Stimulated activated CD8-positive, alpha-beta memory T cell treated with anti-CD3 and anti-CD28 coated beads, Interleukin-7, amount 100 ng/mL, for 1 hour (primary cell): ENCODE measurements around the gene PARD6G.

Experiments used
- DNase-seq, 2 donors: peaks; one replicate each; pipeline ENCODE4 v3.0.0-alpha.2; 2020; ENCODE audit warnings: low read depth in 2 of 2

Gene PARD6G

GRCh38 chr18:80210312-80211083, 36.8 kb downstream of the PARD6G start:
- DNase-seq = no peak

- DNase-seq = no peak
Observed at GRCh38 chr18:80208620-80209019, 38.7 kb downstream of the PARD6G start.

GRCh38 chr18:80205294-80205693, 42.0 kb downstream of the PARD6G start:
- DNase-seq = no peak

- no peak for DNase-seq
Observed at GRCh38 chr18:80204142-80204541, 43.2 kb downstream of the PARD6G start.

GRCh38 chr18:80203249-80203648, 44.1 kb downstream of the PARD6G start:
- DNase-seq = no peak

GRCh38 chr18:80202264-80202998, 44.9 kb downstream of the PARD6G start:
- DNase-seq = no peak

GRCh38 chr18:80201739-80202138, 45.6 kb downstream of the PARD6G start:
- DNase-seq = no peak

GRCh38 chr18:80200932-80201672, 46.2 kb downstream of the PARD6G start:
- no peak for DNase-seq

GRCh38 chr18:80200171-80200931, 47.0 kb downstream of the PARD6G start:
- DNase-seq = no peak

- no peak for DNase-seq
Observed at GRCh38 chr18:80198994-80199748, 48.1 kb downstream of the PARD6G start.

GRCh38 chr18:80198391-80198790, 48.9 kb downstream of the PARD6G start:
- DNase-seq = no peak

- no peak for DNase-seq
Observed at GRCh38 chr18:80197528-80197927, 49.8 kb downstream of the PARD6G start.

GRCh38 chr18:80196528-80197320, 50.6 kb downstream of the PARD6G start:
- no peak for DNase-seq

- DNase-seq = no peak
Observed at GRCh38 chr18:80194874-80195570, 52.3 kb downstream of the PARD6G start.

- DNase-seq = no peak
Observed at GRCh38 chr18:80193701-80194100, 53.6 kb downstream of the PARD6G start.

- DNase-seq = no peak
Observed at GRCh38 chr18:80192653-80193385, 54.5 kb downstream of the PARD6G start.

GRCh38 chr18:80191907-80192652, 55.2 kb downstream of the PARD6G start:
- no peak for DNase-seq

- DNase-seq = no peak
Observed at GRCh38 chr18:80191264-80191663, 56.0 kb downstream of the PARD6G start.
